Omental fat pad (tissue), 4 donors: ENCODE measurements around the gene TDRD7. TPM values are rescaled to one million over a fixed set of nuclear protein-coding genes. Genes with fewer than 3 reads are reported as not detected.

ENCODE experiments used
- ATAC-seq: fragments of 150-250 bp; one replicate; pipeline ENCODE4 v1.9.1; 2016; ENCODE audit warnings: mild to moderate bottlenecking, moderate library complexity; ENCODE audit not compliant: low FRiP score
- DNase-seq: peaks from one replicate; pipeline ENCODE4 v3.0.0-alpha.2; 2019; ENCODE audit warnings: low spot score
- CTCF ChIP-seq, 3 donors: fragments of 450-650 bp; IDR thresholded peaks; one replicate each; pipeline ENCODE4 v1.5.1; 2016 to 2017; ENCODE audit warnings: antibody characterized with exemption in 3 of 3, mild to moderate bottlenecking in 3 of 3, moderate library complexity in 2 of 3
- total RNA-seq, 4 donors: library from RNA; depleted of rRNA; stranded (reverse); fragments of >200 nt; gene quantifications; one replicate each; pipeline ENCODE4 v1.1.0, GENCODE V29; 2016

The TDRD7 gene
- total RNA-seq, 4 donors from 2014 or later, result 8.0 to 18.1 (median 11.1) TPM

- DNase-seq (no peak), ATAC-seq (no peak)
- TF ChIP-seq CTCF (IDR thresholded peaks at IDR 0.05), result no peak
These were observed 45.0 kb upstream of the TDRD7 start for GRCh38 chr9:97366889-97367288.

DNA sequence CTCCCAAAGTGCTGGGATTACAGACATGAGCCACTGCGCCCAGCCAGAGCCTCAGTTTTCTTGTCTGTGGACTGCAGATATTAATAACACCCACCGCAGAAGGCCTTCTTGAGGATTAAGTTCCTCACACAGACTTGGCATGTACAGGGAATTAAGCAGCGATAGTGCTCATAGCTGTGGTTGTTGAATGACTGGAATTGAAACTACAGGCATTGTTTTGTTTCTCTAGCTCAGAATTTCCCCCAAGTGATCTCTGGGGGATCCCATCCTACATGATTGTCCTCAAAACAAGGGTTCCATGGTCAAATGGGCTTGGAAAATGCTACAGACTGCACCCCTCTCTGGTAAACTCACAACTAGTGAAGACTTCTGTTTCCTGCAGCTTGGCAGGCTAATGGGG is 44.2 kb upstream of the TDRD7 start:
- no peak for TF ChIP-seq CTCF (IDR thresholded peaks at IDR 0.05)
- ATAC-seq, result no peak
- DNase-seq, result no peak

GRCh38 chr9:97368964-97369363 is 42.9 kb upstream of the TDRD7 start:
- DNase-seq (no peak), ATAC-seq (no peak)
- no peak for TF ChIP-seq CTCF (IDR thresholded peaks at IDR 0.05)

DNA sequence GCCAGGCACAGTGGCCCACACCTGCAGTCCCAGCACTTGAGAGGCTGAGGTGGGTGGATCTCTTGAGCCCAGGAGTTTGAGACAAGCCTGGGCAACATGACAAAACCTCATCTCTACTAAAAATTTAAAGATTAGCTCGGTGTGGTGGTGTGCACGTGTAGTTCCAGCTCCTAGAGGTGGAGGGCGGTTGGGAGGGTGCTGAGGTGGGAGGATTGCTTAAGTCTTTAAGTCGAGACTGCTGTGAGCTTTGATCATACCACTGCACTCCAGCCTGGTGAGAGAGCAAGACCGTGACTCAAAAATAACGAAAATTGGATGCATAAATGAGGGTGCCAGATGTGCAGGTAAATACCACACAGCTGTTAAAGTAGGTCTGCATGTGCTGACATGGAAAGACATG is 39.3 kb upstream of the TDRD7 start:
- ATAC-seq, result no peak
- no peak for DNase-seq
- TF ChIP-seq CTCF (IDR thresholded peaks at IDR 0.05), result no peak

- no peak for ATAC-seq
- DNase-seq, result no peak
- no peak for TF ChIP-seq CTCF (IDR thresholded peaks at IDR 0.05)
These were observed 38.6 kb upstream of the TDRD7 start for GRCh38 chr9:97373331-97373730.

GRCh38 chr9:97374811-97375210 is 37.1 kb upstream of the TDRD7 start:
- ATAC-seq (no peak), DNase-seq (no peak)
- no peak for TF ChIP-seq CTCF (IDR thresholded peaks at IDR 0.05)

GRCh38 chr9:97376902-97377301 is 35.0 kb upstream of the TDRD7 start:
- no peak for DNase-seq
- TF ChIP-seq CTCF (IDR thresholded peaks at IDR 0.05), result no peak
- ATAC-seq, result no peak
